ENCODE data around the gene MINDY4B. TPM values are rescaled to one million over a fixed set of nuclear protein-coding genes. Genes with fewer than 3 reads are reported as not detected.

The MINDY4B gene
- total RNA-seq, result not detected

DNA sequence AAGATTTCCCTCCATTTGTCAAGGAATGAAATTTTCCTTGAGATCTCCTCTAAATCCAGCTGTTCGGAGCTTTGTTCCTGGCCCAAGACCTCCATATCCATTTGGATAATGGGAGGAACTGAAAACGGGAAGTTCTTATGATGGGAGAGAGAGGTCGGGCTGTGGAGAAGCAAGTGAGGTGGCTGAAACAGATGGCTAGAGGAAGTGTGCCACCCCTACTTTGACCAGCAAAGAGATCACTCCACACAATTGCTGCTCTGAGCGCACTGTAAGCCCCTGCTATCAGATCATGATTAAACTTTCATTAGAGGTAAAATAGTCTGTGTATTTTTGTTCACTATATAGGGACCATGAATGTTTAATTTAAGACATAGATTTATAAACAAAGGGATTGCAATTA is at the start of gene MINDY4B:
Gene MINDY4B, minus strand, starts transcription at position 101 of the 400 bp plus-strand sequence. Its CDS starts 0 bp downstream, at position 101.
- Mint-ChIP-seq H3K36me3 (ENCODE audit: low read depth) (no peaks in the 10 kb centered on the region), H3K27ac (no peak within 1 kb of the TSS), H3K27me3 (peaks cover 17% of the 10 kb centered on the region), H3K4me3 (no peak within 1 kb of the TSS), H3K9me3 (no peaks in the 10 kb centered on the region), H3K4me1 (ENCODE audit: low read depth) (no peaks in the 10 kb centered on the region)
- ATAC-seq (no peak), DNase-seq (no peak)
- intact Hi-C loops (cut with micrococcal nuclease), result no loop called here
- CTCF ChIA-PET, result no interaction called here
- TF ChIP-seq, protein P1, sequence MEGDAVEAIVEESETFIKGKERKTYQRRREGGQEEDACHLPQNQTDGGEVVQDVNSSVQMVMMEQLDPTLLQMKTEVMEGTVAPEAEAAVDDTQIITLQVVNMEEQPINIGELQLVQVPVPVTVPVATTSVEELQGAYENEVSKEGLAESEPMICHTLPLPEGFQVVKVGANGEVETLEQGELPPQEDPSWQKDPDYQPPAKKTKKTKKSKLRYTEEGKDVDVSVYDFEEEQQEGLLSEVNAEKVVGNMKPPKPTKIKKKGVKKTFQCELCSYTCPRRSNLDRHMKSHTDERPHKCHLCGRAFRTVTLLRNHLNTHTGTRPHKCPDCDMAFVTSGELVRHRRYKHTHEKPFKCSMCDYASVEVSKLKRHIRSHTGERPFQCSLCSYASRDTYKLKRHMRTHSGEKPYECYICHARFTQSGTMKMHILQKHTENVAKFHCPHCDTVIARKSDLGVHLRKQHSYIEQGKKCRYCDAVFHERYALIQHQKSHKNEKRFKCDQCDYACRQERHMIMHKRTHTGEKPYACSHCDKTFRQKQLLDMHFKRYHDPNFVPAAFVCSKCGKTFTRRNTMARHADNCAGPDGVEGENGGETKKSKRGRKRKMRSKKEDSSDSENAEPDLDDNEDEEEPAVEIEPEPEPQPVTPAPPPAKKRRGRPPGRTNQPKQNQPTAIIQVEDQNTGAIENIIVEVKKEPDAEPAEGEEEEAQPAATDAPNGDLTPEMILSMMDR (IDR thresholded peaks at IDR 0.05), result no peak
- POLR2A ChIA-PET, result no interaction called here

DNA sequence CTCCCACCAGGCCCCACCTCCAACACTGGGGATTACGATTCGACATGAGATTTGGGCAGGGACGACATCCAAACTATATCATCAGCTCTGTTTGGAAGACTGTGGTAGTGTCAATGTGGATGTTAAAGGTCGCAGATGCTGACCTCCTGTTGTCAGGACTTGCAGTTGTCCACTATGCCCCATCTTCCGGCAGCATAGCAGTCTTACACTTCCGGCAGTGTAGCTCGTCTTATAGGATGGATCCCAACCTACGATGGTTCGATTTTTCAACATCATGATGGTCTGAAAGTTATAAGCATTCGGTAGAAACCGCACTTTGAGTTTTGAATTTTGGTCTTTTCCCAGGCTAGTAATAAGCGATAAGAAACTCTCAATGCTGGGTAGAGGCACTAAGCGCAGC is 46.7 kb upstream of the MINDY4B start:
- TF ChIP-seq, protein P1 (IDR thresholded peaks at IDR 0.05), result no peak
- H3K9me3 Mint-ChIP-seq, result no peaks in the 10 kb centered on the region
- H3K36me3 Mint-ChIP-seq (ENCODE audit: low read depth), result no peaks in the 10 kb centered on the region
- CTCF ChIA-PET, result interaction anchor here (1.4 kb wide), 1 partner anchor 26 kb away, joined by 6 read pairs; no protein-coding TSS in a partner anchor
- no peak overlapping the region for H3K27ac Mint-ChIP-seq
- ATAC-seq (no peak), DNase-seq (no peak)
- no peak overlapping the region for H3K4me3 Mint-ChIP-seq
- H3K27me3 Mint-ChIP-seq, result peaks cover 10% of the 10 kb centered on the region
- no peaks in the 10 kb centered on the region for H3K4me1 Mint-ChIP-seq (ENCODE audit: low read depth)
- intact Hi-C loops (cut with micrococcal nuclease), result no loop called here
- POLR2A ChIA-PET, result no interaction called here

DNA sequence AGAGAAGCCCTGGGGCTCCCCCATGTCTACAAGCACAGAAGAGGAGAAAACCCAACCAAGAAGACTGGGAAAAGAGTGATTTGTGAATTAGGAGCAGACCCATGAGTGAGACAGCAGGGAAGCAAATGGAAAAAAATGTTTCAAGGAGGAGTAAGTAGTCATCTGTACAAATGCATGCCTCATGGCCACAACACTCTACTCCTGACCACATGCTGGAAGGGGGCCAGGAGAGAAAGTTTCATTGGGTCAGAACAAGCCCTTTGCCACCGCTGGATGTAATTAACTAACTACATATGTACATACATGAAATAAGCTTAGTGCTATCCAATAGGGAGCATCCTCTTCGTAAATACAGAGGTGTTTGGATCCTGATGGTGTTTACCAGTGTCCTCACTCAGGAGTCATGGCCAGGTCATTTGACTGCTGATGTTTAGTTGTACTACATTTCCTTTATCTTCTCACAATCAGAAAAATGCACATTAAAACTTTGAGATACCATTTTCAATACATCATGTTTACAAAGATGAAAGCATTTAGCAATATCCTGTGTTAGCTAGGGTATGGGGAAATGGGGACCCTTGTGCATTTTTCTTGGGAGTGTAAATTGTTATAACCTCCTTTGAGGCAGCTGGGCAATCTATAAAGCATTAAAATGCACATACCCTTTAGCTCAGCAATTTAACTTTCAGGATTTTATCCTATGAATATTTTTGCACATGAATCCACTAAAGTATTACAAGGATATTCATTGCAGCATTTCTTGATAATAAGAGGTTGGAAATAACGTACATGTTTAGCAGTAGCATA is 40.2 kb upstream of the MINDY4B start:
- no peaks in the 10 kb centered on the region for H3K4me1 Mint-ChIP-seq (ENCODE audit: low read depth)
- TF ChIP-seq, protein P1 (IDR thresholded peaks at IDR 0.05), result no peak
- no peaks in the 10 kb centered on the region for H3K9me3 Mint-ChIP-seq
- no peak overlapping the region for H3K4me3 Mint-ChIP-seq
- intact Hi-C loops (cut with micrococcal nuclease), result no loop called here
- H3K36me3 Mint-ChIP-seq (ENCODE audit: low read depth), result no peaks in the 10 kb centered on the region
- H3K27me3 Mint-ChIP-seq, result peaks cover 15% of the 10 kb centered on the region
- no peak for DNase-seq
- no peak overlapping the region for H3K27ac Mint-ChIP-seq
- ChIA-PET CTCF (interaction anchor here (1.0 kb wide), 1 partner anchor 337 kb away, joined by 4 read pairs; no protein-coding TSS in a partner anchor), POLR2A (no interaction called here)
- no peak for ATAC-seq

DNA sequence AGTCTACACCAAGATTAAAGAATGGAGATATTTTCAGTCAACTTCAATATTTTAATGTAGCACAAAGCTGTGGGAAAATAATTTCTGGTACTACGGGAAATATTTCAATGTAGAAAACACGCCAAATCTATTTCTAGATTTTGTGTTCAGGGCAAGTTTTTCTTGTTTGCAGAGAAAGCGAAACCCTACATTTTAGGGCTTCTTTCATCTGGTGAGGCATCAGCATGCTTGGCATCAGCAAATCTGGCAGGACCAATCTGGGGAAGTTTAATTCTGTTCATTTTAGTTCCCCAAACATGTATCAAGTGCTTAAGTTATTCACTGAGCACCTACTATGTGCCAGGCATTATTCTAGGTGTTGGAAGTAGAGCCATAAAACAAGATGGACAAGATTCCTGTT is 37.0 kb upstream of the MINDY4B start:
- H3K4me1 Mint-ChIP-seq (ENCODE audit: low read depth), result no peaks in the 10 kb centered on the region
- TF ChIP-seq, protein P1 (IDR thresholded peaks at IDR 0.05), result no peak
- H3K27ac Mint-ChIP-seq, result no peak overlapping the region
- H3K4me3 Mint-ChIP-seq, result no peak overlapping the region
- ChIA-PET CTCF (no interaction called here), POLR2A (no interaction called here)
- H3K9me3 Mint-ChIP-seq, result no peaks in the 10 kb centered on the region
- intact Hi-C loops (cut with micrococcal nuclease), result no loop called here
- DNase-seq (no peak), ATAC-seq (no peak)
- H3K27me3 Mint-ChIP-seq, result peaks cover 14% of the 10 kb centered on the region
- no peaks in the 10 kb centered on the region for H3K36me3 Mint-ChIP-seq (ENCODE audit: low read depth)

DNA sequence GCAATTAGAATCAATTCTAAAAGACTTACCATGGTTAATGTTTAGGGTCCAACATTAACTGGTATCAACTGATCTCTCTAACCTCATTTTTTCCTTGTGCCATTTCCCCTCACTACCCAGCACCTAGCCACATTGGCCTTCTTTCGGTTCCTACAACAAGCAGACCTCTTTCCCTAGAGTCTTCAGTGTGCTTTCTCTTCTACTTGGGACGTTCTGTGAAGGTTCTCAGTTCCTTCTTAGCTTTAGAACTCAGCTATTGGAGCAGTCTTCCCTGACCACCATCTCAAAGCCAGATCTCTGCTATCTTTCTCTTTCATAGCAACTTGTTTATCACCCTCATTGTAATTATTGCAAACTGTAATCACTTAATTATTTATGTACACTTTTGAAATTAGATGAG is 31.5 kb upstream of the MINDY4B start:
- H3K9me3 Mint-ChIP-seq, result no peaks in the 10 kb centered on the region
- no peak for DNase-seq
- TF ChIP-seq, protein P1 (IDR thresholded peaks at IDR 0.05), result no peak
- POLR2A ChIA-PET, result no interaction called here
- H3K4me3 Mint-ChIP-seq, result no peak overlapping the region
- CTCF ChIA-PET, result no interaction called here
- H3K27ac Mint-ChIP-seq, result no peak overlapping the region
- intact Hi-C loops (cut with micrococcal nuclease), result no loop called here
- H3K4me1 Mint-ChIP-seq (ENCODE audit: low read depth), result no peaks in the 10 kb centered on the region
- no peaks in the 10 kb centered on the region for H3K36me3 Mint-ChIP-seq (ENCODE audit: low read depth)
- H3K27me3 Mint-ChIP-seq, result peaks cover 10% of the 10 kb centered on the region
- ATAC-seq, result no peak

All from activated CD8-positive, alpha-beta T cell treated with anti-CD3 and anti-CD28 coated beads for 36 hours (primary cell).